Caki2 (cell line): ENCODE results near the gene CD8A. TPM values are rescaled to one million over a fixed set of nuclear protein-coding genes. Genes with fewer than 3 reads are reported as not detected.
"Not testable (repeated sequence)": the region's sequence is repeated elsewhere in the genome, so short reads cannot be mapped to it uniquely, and the experiment has no call there.

Experiments
- DNase-seq: peaks from one replicate; pipeline ENCODE4 v3.0.0-alpha.2; 2015; ENCODE audit warnings: low read depth
- in situ Hi-C: cut with HindIII; loops from 2 replicates; pipeline ENCODE4 v1.10.0; 2016; ENCODE audit warnings: low sequenced_read_pairs, low pct_unique_long_range_greater_than_20kb, mixed read lengths
- total RNA-seq: library from RNA; depleted of rRNA; stranded (reverse); fragments of >200 nt; shearing (Covaris generic); gene quantifications from 2 replicates; pipeline ENCODE4 v1.2.3, GENCODE V29; 2014; ENCODE audit warnings: low replicate concordance; rRNA removed

Gene CD8A
- total RNA-seq = not detected in 2 replicates

DNA sequence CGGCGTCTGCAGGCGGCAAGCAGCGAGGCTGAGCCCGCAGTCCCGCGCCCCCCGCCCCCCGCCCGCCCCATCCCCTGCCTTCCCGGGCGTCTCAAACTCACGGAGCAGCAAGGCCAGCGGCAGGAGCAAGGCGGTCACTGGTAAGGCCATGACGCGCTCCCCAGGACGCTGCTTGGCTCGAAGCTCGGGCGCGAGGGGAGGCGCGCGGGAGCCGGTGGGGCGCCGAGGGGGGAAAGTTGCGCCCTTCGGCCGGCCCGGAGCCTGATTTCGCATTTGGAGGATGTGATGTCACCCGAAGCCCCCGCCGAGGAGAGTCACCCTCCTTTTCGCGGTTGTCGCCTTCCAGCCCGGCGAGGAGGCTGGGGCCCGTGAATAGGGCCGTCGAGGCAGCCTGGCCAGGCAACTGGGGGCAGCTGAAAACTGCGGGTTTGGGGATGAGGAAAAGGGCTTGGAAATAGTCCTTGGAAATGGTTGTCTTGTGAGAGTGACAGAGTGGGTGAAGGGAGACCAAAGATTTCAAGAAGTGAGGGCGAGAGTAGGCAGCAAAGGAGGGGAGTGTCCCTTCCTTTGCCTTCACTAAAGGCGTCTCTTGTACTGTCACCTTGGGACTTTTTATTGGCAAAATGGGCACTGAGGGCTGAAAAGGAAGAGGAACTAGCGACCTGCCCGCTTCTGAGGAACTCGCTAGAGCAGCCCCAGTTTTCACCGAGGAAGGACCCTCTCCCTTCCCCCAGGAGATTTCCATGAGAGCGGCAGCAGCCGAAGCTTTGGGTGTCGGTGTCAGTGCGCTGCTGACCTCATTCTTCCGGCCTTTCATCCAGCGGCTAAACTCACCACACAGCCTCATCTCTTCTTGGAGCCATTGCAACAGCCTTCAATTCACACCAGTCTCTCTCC, at the start of gene CD8A:
TSS of gene CD8A (minus strand) at position 238 of the 897 bp plus-strand sequence. CDS start at position 150, 88 bp downstream.
- in situ Hi-C loops = no loop called here
- DNase-seq = no peak

GRCh38 chr2:86839871-86840548, 49.3 kb upstream of the CD8A start:
- DNase-seq = not testable (repeated sequence)

GRCh38 chr2:86839455-86839854, 48.7 kb upstream of the CD8A start:
- in situ Hi-C loops, DNase-seq: not testable (repeated sequence)

More at GRCh38 chr2:86839871-86840548, 49.3 kb upstream of the CD8A start:
- in situ Hi-C loops = not testable (repeated sequence)

DNA sequence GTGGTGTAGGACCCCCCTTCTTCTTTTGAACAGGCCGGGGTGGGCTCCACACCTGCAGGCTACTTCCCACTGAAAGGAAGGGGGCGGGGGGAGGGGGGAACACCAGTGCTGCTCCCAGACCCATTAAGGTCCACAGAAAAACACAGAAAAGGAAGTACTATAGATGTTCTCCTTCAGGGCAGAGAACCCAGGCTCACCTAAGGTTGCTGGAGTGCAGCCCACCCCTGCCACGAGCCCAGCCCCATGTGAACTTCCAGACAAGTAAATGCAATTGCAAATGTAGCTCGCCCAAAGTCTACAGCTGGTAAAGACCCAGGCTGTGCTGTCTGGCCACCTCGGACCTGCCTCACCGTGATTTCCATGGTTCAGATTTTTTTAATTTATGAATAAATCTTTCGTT, 47.0 kb upstream of the CD8A start:
- DNase-seq, in situ Hi-C loops: not testable (repeated sequence)

- in situ Hi-C loops = not testable (repeated sequence)
- DNase-seq = peak; percentile 45
Measured at GRCh38 chr2:86836915-86837695, 46.4 kb upstream of the CD8A start.

DNA sequence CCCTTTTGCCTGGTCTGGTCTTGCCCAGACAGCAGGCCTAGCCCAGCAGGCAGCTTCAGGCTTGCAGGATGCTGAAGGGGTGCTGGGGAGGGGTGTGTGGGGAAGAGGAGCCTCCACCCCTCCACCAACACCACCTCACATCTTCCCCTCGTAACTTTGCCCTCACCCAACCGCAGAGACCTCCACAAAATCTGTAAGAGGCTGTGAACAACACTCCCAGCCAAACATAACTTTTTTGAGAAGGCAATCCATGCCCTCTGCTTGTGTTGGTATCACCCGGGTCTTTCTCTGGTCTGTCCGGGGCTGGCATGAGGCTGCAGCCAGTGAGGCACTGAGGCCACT, 44.8 kb upstream of the CD8A start:
- DNase-seq, in situ Hi-C loops: not testable (repeated sequence)

- in situ Hi-C loops = no loop called here
- no peak for DNase-seq
Measured at GRCh38 chr2:86833315-86833714, 42.6 kb upstream of the CD8A start.

GRCh38 chr2:86832334-86833096, 41.8 kb upstream of the CD8A start:
- in situ Hi-C loops = no loop called here
- DNase-seq = no peak

- DNase-seq = no peak
- in situ Hi-C loops = no loop called here
Measured at GRCh38 chr2:86831537-86831936, 40.8 kb upstream of the CD8A start.

GRCh38 chr2:86826951-86827350, 36.2 kb upstream of the CD8A start:
- no peak for DNase-seq
- in situ Hi-C loops = no loop called here

DNA sequence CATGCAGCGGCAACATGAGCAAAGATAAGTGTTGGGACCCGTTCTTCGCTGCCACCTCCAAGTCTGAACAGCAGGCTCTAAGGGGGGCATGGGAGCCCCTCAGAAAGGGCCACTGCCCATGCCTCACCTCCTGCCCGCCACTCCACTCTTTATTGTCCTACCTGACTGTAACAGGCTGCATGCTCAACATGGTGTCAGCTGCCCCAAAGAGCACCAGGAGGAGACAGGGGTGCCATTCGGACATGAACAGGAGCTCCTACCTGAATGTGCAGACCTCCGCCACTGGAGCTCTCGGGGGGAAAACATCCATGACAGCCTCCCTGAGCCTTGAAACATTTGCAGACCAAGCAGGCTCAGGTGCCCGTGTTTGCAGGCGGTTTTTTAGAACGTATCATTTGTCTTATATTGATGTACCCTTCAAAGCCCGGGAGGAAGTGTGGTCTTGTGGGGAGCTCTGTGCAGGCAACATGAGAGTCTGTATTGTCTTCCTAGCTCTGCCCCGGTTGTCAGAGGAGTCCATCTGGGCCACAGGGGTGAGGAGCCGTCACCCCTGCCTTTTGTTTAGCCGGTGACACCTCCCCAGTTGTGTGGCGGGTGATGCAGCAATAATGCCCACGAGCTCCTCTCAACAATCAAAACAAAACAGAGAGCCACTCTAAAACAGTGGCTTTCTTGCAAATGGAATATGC, 35.1 kb upstream of the CD8A start:
- DNase-seq = no peak
- in situ Hi-C loops = no loop called here

GRCh38 chr2:86825036-86825692, 34.5 kb upstream of the CD8A start:
- in situ Hi-C loops = no loop called here

DNA sequence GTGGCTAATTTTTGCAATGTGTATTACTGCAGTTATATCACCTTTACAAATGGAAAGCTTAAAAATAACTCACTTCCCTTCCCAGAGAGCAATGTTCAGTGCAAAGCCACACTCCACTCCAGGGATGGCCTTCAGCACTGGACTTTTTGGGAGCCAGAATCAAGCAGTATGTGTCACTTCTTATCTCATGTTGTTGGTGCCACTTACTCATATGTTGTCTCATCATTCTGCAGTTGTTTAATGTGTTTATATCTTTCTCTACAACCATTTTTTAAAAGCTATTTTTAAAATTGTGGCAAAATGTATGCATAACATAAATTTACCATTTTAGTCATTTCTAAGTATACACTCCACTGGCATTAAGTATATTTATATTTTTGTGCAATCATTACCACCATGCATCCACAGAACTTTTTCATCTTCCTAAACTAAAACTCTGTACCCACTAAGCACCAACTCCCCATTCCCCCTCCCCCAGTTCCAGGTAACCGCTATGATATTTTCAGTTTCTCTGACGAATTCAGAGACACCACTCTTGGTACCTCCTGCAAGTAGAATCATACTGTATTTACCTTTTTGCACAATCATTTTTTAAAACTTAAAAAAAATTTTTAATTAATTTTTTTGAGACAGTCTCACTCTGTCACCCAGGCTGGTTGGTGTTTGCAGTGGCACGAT, 32.1 kb upstream of the CD8A start:
- in situ Hi-C loops = no loop called here
- no peak for DNase-seq

More at GRCh38 chr2:86825036-86825692, 34.5 kb upstream of the CD8A start:
- DNase-seq = no peak

GRCh38 chr2:86821842-86822241, 31.1 kb upstream of the CD8A start:
- in situ Hi-C loops = no loop called here
- no peak for DNase-seq

DNA sequence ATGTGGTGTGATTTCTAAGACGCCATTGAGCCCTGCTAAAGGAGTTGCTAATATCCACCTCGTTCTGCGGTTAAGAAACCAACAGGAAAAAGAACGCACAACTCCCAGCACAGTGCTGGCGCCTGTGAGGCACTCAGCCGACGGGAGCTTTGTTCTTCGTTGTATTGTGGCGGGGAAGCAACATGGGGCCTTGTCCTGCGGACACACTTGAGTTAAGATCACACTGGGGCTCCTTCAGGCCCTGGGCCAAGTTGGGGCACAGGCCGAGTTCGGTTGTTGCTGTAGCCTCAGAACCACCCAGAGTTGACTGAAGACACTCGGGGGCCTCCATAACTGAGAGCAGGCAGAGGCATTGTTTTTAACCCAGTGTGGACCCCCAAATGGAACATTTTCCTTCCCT, 30.6 kb upstream of the CD8A start:
- in situ Hi-C loops = no loop called here
- DNase-seq = no peak

DNA sequence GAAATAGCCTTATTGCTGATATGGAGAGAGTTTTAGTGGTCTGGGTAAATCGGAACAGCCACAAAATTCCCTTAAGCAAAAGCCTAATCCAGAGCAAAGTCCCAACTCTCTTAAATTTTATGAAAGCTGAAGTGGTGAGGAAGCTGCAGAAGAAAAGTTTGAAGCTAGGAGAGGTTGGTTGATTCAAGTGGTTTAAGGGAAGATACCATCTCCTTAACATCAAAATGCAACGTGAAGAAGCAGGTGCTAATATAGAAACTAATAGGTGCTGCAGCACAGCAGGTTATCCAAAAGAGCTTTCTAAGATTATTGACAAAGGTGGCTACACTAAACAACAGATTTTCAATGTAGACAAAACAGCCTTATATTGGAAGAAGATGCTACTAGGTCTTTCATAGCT, 28.2 kb upstream of the CD8A start:
- in situ Hi-C loops = no loop called here
- no peak for DNase-seq
